Heart left ventricle (tissue), 13 donors: Measurements from ENCODE around the gene ERBIN.

Experiments
- POLR2A ChIP-seq, 2 donors: fragments of 450-650 bp; IDR thresholded peaks; one replicate each; pipeline ENCODE4 v1.6.1; 2017; ENCODE audit warnings: antibody characterized with exemption in 2 of 2, mild to moderate bottlenecking in 2 of 2, moderate library complexity in 2 of 2
- TF ChIP-seq, protein P1 (sequence below), 12 donors: fragments of 200-600 bp; sonication (generic) in 4 of 12; IDR thresholded peaks; one replicate each; pipeline versions ENCODE4 v1.5.0 to v1.8.0; 2018 to 2022; ENCODE audit warnings: antibody characterized with exemption in 12 of 12, mild to moderate bottlenecking in 5 of 12
- donor health status: ischemic (EF 13 %, LVEDD 7.1; RV severe dilation, severe dysfunction).
- donor health status: DM: no; HTN: yes; CAD: no.
- donor health status: DM: no; HTN: no; CAD: no.
- donor health status: ischemic (EF 25% LVEDD 6.9; RV normal size, moderate dysfunction).
- donor health status: ischemic (EF 25% LVEDD 5.7; RV mildly dilated, moderate dysfunction).
- donor health status: ischemic (EF 35%, LVEDD 5.7; RV mildly dilated, moderate dysfunction).
- donor health status: nonischemic (EF 11% LVEDD 7.7; RV severe dilation, severe dysfunction).
- donor health status: DM: yes; HTN: yes; CAD: no.
- donor health status: PGD.
- donor health status: ischemic (EF 29% LVEDD 5.4; RV normal size, mild dysfunction).
- donor health status: nonischemic (EF 23%, LVEDD 6.1; RV moderate dilation, normal function).

DNA sequence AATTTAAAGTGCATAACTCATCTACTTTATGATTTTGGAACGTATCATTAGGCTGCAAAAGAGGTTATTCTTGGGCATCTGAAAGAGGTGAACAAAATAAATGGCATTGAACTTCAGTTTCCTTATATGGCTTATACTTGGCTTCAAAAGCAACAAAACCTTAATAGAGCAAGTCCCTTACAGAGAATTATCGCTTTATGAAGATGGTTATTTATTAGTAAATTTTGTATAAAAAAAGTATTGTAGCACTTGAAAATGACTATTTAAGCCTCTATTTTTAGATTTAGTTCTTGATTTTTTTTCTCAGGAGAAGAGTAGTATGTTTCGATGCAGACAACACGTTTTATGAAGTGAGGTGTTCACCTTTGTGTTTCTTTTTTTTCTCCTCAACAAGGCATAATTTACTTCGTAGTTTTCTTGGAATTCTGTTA lies 2.0 kb downstream of the ERBIN start:
- TF ChIP-seq, protein P1, sequence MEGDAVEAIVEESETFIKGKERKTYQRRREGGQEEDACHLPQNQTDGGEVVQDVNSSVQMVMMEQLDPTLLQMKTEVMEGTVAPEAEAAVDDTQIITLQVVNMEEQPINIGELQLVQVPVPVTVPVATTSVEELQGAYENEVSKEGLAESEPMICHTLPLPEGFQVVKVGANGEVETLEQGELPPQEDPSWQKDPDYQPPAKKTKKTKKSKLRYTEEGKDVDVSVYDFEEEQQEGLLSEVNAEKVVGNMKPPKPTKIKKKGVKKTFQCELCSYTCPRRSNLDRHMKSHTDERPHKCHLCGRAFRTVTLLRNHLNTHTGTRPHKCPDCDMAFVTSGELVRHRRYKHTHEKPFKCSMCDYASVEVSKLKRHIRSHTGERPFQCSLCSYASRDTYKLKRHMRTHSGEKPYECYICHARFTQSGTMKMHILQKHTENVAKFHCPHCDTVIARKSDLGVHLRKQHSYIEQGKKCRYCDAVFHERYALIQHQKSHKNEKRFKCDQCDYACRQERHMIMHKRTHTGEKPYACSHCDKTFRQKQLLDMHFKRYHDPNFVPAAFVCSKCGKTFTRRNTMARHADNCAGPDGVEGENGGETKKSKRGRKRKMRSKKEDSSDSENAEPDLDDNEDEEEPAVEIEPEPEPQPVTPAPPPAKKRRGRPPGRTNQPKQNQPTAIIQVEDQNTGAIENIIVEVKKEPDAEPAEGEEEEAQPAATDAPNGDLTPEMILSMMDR (IDR thresholded peaks at IDR 0.05), result no peak
- TF ChIP-seq POLR2A (IDR thresholded peaks at IDR 0.05), result no peak
